ENCODE results near the gene RBBP8NL.

DNA sequence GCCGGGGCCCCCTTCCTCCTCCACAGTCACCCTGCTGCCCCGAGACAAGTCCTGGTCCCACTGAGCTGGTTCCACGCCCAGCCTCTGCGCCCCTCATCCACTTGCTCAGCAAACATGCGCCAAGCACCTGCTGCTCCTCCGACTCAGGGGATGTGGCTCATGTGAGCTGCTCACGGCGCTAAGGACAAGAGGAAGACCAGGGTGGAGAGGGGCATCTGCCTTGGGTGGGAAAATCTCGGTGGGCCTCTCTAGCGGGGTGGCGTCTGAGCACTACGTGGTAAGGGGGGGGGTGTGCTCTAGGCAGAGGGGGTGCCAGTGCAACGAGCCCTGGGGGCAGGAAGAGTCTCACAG lies 64.8 kb downstream of the RBBP8NL start:
- TF ChIP-seq POLR2AphosphoS5 (IDR thresholded peaks at IDR 0.05; ENCODE audit: insufficient read depth, low read depth, low read length) (no peak), POLR2A (IDR thresholded peaks at IDR 0.05; ENCODE audit: low read depth, low read length) (no peak), JUN (IDR thresholded peaks at IDR 0.05; ENCODE audit: borderline replicate concordance, insufficient read depth, insufficient read length, low read depth) (no peak), EZH2 (IDR thresholded peaks at IDR 0.05; ENCODE audit: borderline replicate concordance, low read depth, low read length, severe bottlenecking) (no peak), MYC (IDR thresholded peaks at IDR 0.05; ENCODE audit: low read depth, low read length) (no peak), FOS (IDR thresholded peaks at IDR 0.05; ENCODE audit: borderline replicate concordance, insufficient read depth, low read length) (no peak), GATA2 (IDR thresholded peaks at IDR 0.05; ENCODE audit: insufficient read depth, insufficient read length, low read depth, low read length) (no peak)
- TF ChIP-seq, protein P1, sequence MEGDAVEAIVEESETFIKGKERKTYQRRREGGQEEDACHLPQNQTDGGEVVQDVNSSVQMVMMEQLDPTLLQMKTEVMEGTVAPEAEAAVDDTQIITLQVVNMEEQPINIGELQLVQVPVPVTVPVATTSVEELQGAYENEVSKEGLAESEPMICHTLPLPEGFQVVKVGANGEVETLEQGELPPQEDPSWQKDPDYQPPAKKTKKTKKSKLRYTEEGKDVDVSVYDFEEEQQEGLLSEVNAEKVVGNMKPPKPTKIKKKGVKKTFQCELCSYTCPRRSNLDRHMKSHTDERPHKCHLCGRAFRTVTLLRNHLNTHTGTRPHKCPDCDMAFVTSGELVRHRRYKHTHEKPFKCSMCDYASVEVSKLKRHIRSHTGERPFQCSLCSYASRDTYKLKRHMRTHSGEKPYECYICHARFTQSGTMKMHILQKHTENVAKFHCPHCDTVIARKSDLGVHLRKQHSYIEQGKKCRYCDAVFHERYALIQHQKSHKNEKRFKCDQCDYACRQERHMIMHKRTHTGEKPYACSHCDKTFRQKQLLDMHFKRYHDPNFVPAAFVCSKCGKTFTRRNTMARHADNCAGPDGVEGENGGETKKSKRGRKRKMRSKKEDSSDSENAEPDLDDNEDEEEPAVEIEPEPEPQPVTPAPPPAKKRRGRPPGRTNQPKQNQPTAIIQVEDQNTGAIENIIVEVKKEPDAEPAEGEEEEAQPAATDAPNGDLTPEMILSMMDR (IDR thresholded peaks at IDR 0.05; ENCODE audit: extremely low read depth in 1 of 2, insufficient read depth in 1 of 2, low read depth in 1 of 2, low read length in 2 of 2): no peak
- TF ChIP-seq, protein P2, sequence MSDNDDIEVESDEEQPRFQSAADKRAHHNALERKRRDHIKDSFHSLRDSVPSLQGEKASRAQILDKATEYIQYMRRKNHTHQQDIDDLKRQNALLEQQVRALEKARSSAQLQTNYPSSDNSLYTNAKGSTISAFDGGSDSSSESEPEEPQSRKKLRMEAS (IDR thresholded peaks at IDR 0.05; ENCODE audit: insufficient read depth, insufficient read length): no peak
